ENCODE results near the gene CHD3. TPM values are rescaled to one million over a fixed set of nuclear protein-coding genes. Genes with fewer than 3 reads are reported as not detected.

Gene CHD3
- total and polyA plus RNA-seq, 2 donors (not counting 3 experiments of a cell fraction or from before 2014, with no cell fraction given): 102 to 185 TPM

DNA sequence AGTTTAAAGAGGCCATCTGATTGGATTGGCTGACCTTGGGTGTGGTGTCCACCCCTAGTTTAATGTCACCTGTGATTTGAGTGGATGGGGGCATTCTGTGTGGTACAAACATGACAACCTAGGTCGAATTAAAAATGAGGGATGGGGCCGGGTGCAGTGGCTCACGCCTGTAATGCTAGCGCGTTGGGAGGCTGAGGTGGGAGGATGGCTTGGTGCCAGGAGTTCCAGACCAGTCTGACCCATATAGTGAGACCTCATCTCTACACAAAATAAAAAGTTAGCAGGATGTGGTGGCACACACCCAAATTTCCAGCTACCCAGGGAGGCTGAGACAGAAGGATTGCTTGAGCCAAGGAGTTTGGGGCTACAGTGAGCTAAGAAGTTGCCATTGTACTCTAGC is 57.9 kb downstream of the CHD3 start:
- intact Hi-C loops (cut with micrococcal nuclease) (no loop called here), dilution Hi-C loops (cut with MboI; ENCODE audit: extremely low pct_ligation_motif_present, low sequenced_read_pairs) (no loop called here)
- Histone ChIP-seq H3K9me3 (replicated peaks; ENCODE audit: control insufficient read depth, insufficient read depth, low read length) (no peaks in the 10 kb centered on the region), H3K79me2 (ENCODE audit: control insufficient read depth, insufficient read depth, low read length) (no peaks in the 10 kb centered on the region), H3K4me3 (replicated peaks in 1 of 3; ENCODE audit: insufficient read depth in 1 of 3, low read depth in 1 of 3, low read length in 3 of 3) (no peak overlapping the region), H3K4me1 (ENCODE audit: control insufficient read depth, extremely low read depth, insufficient read depth, low read length) (no peaks in the 10 kb centered on the region), H3K9ac (replicated peaks; ENCODE audit: extremely low read depth, insufficient read depth, low read length) (no peak overlapping the region), H3K9me1 (replicated peaks; ENCODE audit: control insufficient read depth, extremely low read depth, insufficient read depth, low read length) (no peaks in the 10 kb centered on the region), H3K36me3 (ENCODE audit: control insufficient read depth in 2 of 2, extremely low read depth in 1 of 2, insufficient read depth in 2 of 2, low read length in 2 of 2) (peaks cover 24 to 32% of the 10 kb centered on the region in 2 experiments), H3K4me2 (ENCODE audit: insufficient read depth, low read length) (no peak overlapping the region), H3K27ac (ENCODE audit: insufficient read depth, low read depth, low read length) (no peak overlapping the region), H4K20me1 (replicated peaks; ENCODE audit: control insufficient read depth, extremely low read depth, insufficient read depth, low read length) (no peaks in the 10 kb centered on the region), H2AFZ (ENCODE audit: low read depth, low read length) (no peak overlapping the region), H3K27me3 (ENCODE audit: control insufficient read depth in 2 of 2, insufficient read depth in 2 of 2, low read length in 2 of 2) (no peaks in the 10 kb centered on the region)
- no peak for FAIRE-seq
- no TSS peak for BruUV-seq (replicated peaks)
- TF ChIP-seq GATA2 (IDR thresholded peaks at IDR 0.05; ENCODE audit: insufficient read depth, insufficient read length, low read depth, low read length) (no peak), MAX (IDR thresholded peaks at IDR 0.05; ENCODE audit: insufficient read depth, insufficient read length) (no peak), POLR2A (IDR thresholded peaks at IDR 0.05; ENCODE audit: low read depth, low read length) (no peak), EZH2 (IDR thresholded peaks at IDR 0.05; ENCODE audit: borderline replicate concordance, low read depth, low read length, severe bottlenecking) (no peak), POLR2AphosphoS5 (IDR thresholded peaks at IDR 0.05; ENCODE audit: insufficient read depth, low read depth, low read length) (no peak)
- ChIA-PET POLR2A (no interaction called here), CTCF (interaction anchor here (1.1 to 1.5 kb wide), 2 partner anchors 42 to 51 kb away, joined by 3 to 4 read pairs; no protein-coding TSS in a partner anchor)
- no peak for DNase-seq (ENCODE audit: low read depth, low spot score)

GRCh38 chr17:7947651-7948050 is 59.1 kb downstream of the CHD3 start:
- Histone ChIP-seq H3K4me3 (replicated peaks in 1 of 3; ENCODE audit: insufficient read depth in 1 of 3, low read depth in 1 of 3, low read length in 3 of 3) (no peak overlapping the region), H3K27ac (ENCODE audit: insufficient read depth, low read depth, low read length) (no peak overlapping the region), H3K79me2 (ENCODE audit: control insufficient read depth, insufficient read depth, low read length) (no peaks in the 10 kb centered on the region), H4K20me1 (replicated peaks; ENCODE audit: control insufficient read depth, extremely low read depth, insufficient read depth, low read length) (no peaks in the 10 kb centered on the region), H3K4me2 (ENCODE audit: insufficient read depth, low read length) (no peak overlapping the region), H3K9me1 (replicated peaks; ENCODE audit: control insufficient read depth, extremely low read depth, insufficient read depth, low read length) (no peaks in the 10 kb centered on the region), H3K9me3 (replicated peaks; ENCODE audit: control insufficient read depth, insufficient read depth, low read length) (no peaks in the 10 kb centered on the region), H3K4me1 (ENCODE audit: control insufficient read depth, extremely low read depth, insufficient read depth, low read length) (no peaks in the 10 kb centered on the region), H3K36me3 (ENCODE audit: control insufficient read depth in 2 of 2, extremely low read depth in 1 of 2, insufficient read depth in 2 of 2, low read length in 2 of 2) (peaks cover 24 to 32% of the 10 kb centered on the region in 2 experiments), H3K27me3 (ENCODE audit: control insufficient read depth in 2 of 2, insufficient read depth in 2 of 2, low read length in 2 of 2) (no peaks in the 10 kb centered on the region), H2AFZ (ENCODE audit: low read depth, low read length) (no peak overlapping the region), H3K9ac (replicated peaks; ENCODE audit: extremely low read depth, insufficient read depth, low read length) (no peak overlapping the region)
- POLR2A ChIA-PET: no interaction called here
- dilution Hi-C loops (cut with MboI; ENCODE audit: extremely low pct_ligation_motif_present, low sequenced_read_pairs): no loop called here
- intact Hi-C loops (cut with micrococcal nuclease): no loop called here
- CTCF ChIA-PET: interaction anchor here (0.8 to 1.5 kb wide), 5 partner anchors 12 to 49 kb away, joined by 3 to 4 read pairs (median 3); no protein-coding TSS in a partner anchor
- DNase-seq (ENCODE audit: low read depth, low spot score) (no peak), FAIRE-seq (no peak)
- BruUV-seq (replicated peaks): no TSS peak
- TF ChIP-seq MAX (IDR thresholded peaks at IDR 0.05; ENCODE audit: insufficient read depth, insufficient read length) (no peak), EZH2 (IDR thresholded peaks at IDR 0.05; ENCODE audit: borderline replicate concordance, low read depth, low read length, severe bottlenecking) (no peak)
